Liver (tissue), 9 donors: ENCODE data around the gene GFOD2. TPM values are rescaled to one million over a fixed set of nuclear protein-coding genes. Genes with fewer than 3 reads are reported as not detected.

ENCODE experiments used
- DNase-seq: peaks from one replicate; pipeline ENCODE4 v3.0.0-alpha.2; 2017; ENCODE audit warnings: low spot score
- H3K27ac ChIP-seq, 2 donors: one replicate each; pipeline ENCODE4 v1.7.0; 2013; ENCODE audit warnings: inconsistent platforms in 2 of 2, low read length in 2 of 2, control low read depth in 1 of 2, low read depth in 1 of 2, mild to moderate bottlenecking in 1 of 2
- H3K27me3 ChIP-seq, 4 donors: one replicate each; pipeline versions ENCODE4 v1.6.1 to v1.7.0; 2013; ENCODE audit warnings: low read length in 3 of 4, inconsistent platforms in 1 of 4, mild to moderate bottlenecking in 1 of 4, moderate library complexity in 1 of 4; ENCODE audit not compliant: control insufficient read depth in 4 of 4, insufficient read depth in 4 of 4
- H3K36me3 ChIP-seq, 4 donors: one replicate each; pipeline versions ENCODE4 v1.6.1 to v1.7.0; 2013; ENCODE audit warnings: low read length in 3 of 4, mild to moderate bottlenecking in 3 of 4, low read depth in 1 of 4, moderate library complexity in 1 of 4; ENCODE audit not compliant: control insufficient read depth in 4 of 4, insufficient read depth in 3 of 4
- H3K4me1 ChIP-seq, 4 donors: one replicate each; pipeline versions ENCODE4 v1.6.1 to v1.7.0; 2013; ENCODE audit warnings: low read length in 3 of 4, mild to moderate bottlenecking in 3 of 4, moderate library complexity in 1 of 4; ENCODE audit not compliant: control insufficient read depth in 4 of 4, insufficient read depth in 4 of 4
- H3K4me3 ChIP-seq, 3 donors: one replicate each; pipeline versions ENCODE4 v1.6.1 to v1.7.0; 2013; ENCODE audit warnings: low read length in 3 of 3, control low read depth in 1 of 3, low read depth in 1 of 3, mild to moderate bottlenecking in 1 of 3
- H3K9ac ChIP-seq, 2 donors: one replicate each; pipeline ENCODE4 v1.7.0; 2013; ENCODE audit warnings: low read length in 2 of 2, mild to moderate bottlenecking in 2 of 2, moderate library complexity in 2 of 2, control low read depth in 1 of 2, low read depth in 1 of 2
- H3K9me3 ChIP-seq, 4 donors: one replicate each; pipeline versions ENCODE4 v1.6.1 to v1.7.0; 2013; ENCODE audit warnings: low read length in 3 of 4; ENCODE audit not compliant: control insufficient read depth in 4 of 4
- ATF3 ChIP-seq: IDR thresholded peaks from 2 replicates; pipeline ENCODE4 v1.6.1; 2016; ENCODE audit warnings: antibody characterized with exemption
- CTCF ChIP-seq: fragments of 150-350 bp; IDR thresholded peaks from 2 replicates; pipeline ENCODE4 v1.5.1; 2017; ENCODE audit warnings: improper control_type of control experiment, low read depth, low read length; ENCODE audit not compliant: missing input control
- EGR1 ChIP-seq, 2 donors: IDR thresholded peaks; 2 replicates each; pipeline ENCODE4 v1.6.1; 2016 to 2018; ENCODE audit warnings: antibody characterized with exemption in 2 of 2, low read depth in 2 of 2
- FOXA1 ChIP-seq: IDR thresholded peaks from 2 replicates; pipeline ENCODE4 v1.6.1; 2016; ENCODE audit warnings: antibody characterized with exemption
- FOXA2 ChIP-seq: IDR thresholded peaks from 2 replicates; pipeline ENCODE4 v1.6.1; 2016; ENCODE audit warnings: antibody characterized with exemption
- GABPA ChIP-seq, 2 donors: IDR thresholded peaks in 1 of 2; conservative IDR thresholded peaks in 1 of 2; 2 replicates each; pipeline ENCODE4 v1.6.1; 2016; ENCODE audit warnings: antibody characterized with exemption in 2 of 2, mild to moderate bottlenecking in 1 of 2, moderate library complexity in 1 of 2
- HNF4A ChIP-seq, 2 donors: conservative IDR thresholded peaks; 2 replicates each; pipeline ENCODE4 v1.6.1; 2016; ENCODE audit warnings: antibody characterized with exemption in 2 of 2, mild to moderate bottlenecking in 2 of 2
- HNF4G ChIP-seq: IDR thresholded peaks from 2 replicates; pipeline ENCODE4 v1.6.1; 2016; ENCODE audit warnings: antibody characterized with exemption
- JUND ChIP-seq, 2 donors: IDR thresholded peaks; 2 replicates each; pipeline ENCODE4 v1.6.1; 2016; ENCODE audit warnings: antibody characterized with exemption in 2 of 2
- NR2F2 ChIP-seq: IDR thresholded peaks from 2 replicates; pipeline ENCODE4 v1.6.1; 2016; ENCODE audit warnings: antibody characterized with exemption
- RAD21 ChIP-seq, 2 donors: IDR thresholded peaks; 2 replicates each; pipeline ENCODE4 v1.6.1; 2016; ENCODE audit warnings: antibody characterized with exemption in 2 of 2, mild to moderate bottlenecking in 2 of 2
- RXRA ChIP-seq, 2 donors: IDR thresholded peaks; 2 replicates each; pipeline ENCODE4 v1.6.1; 2017 to 2018; ENCODE audit warnings: antibody characterized with exemption in 2 of 2, mild to moderate bottlenecking in 1 of 2
- SP1 ChIP-seq: IDR thresholded peaks from 2 replicates; pipeline ENCODE4 v1.6.1; 2018; ENCODE audit warnings: antibody characterized with exemption, mild to moderate bottlenecking
- TAF1 ChIP-seq: conservative IDR thresholded peaks from 2 replicates; pipeline ENCODE4 v1.6.1; 2016; ENCODE audit warnings: antibody characterized with exemption, mild to moderate bottlenecking
- YY1 ChIP-seq: IDR thresholded peaks from 2 replicates; pipeline ENCODE4 v1.6.1; 2016; ENCODE audit warnings: antibody characterized with exemption, mild to moderate bottlenecking
- WGBS: extraction: QIAGEN DNeasy Blood & Tissue Kit; methylation state at CpG from one replicate; pipeline ENCODE4 v1.1.7; 2013; 5-methylcytosine and 5-hydroxymethylcytosine counted together
- polyA plus RNA-seq, 2 donors: library from polyadenylated mRNA; stranded (reverse) in 1 of 2; unstranded in 1 of 2; fragments of 200-250 nt in 1 of 2; fragments of >200 nt in 1 of 2; fragmentation: Nextera tagmentation in 1 of 2; extraction: Ambion mirVana in 1 of 2; gene quantifications; one replicate each; pipeline versions ENCODE4 v1.2.1 to v1.2.3, GENCODE V29; 2013 to 2015
- total RNA-seq, 2 donors: library from RNA; depleted of rRNA; stranded (reverse); fragments of >200 nt; gene quantifications; one replicate each; pipeline ENCODE4 v1.2.3, GENCODE V29; 2014
- TF ChIP-seq, protein P1 (sequence below): IDR thresholded peaks from 2 replicates; pipeline ENCODE4 v1.6.1; 2016; ENCODE audit warnings: antibody characterized with exemption
- TF ChIP-seq, protein P2 (sequence below): IDR thresholded peaks from 2 replicates; pipeline ENCODE4 v1.6.1; 2016; ENCODE audit warnings: antibody characterized with exemption
- TF ChIP-seq, protein P3 (sequence below): IDR thresholded peaks from 2 replicates; pipeline ENCODE4 v1.6.1; 2016; ENCODE audit warnings: antibody characterized with exemption, mild to moderate bottlenecking
- donor health status: healthy.
- donor health status: healthy.
- donor health status: healthy.
- donor health status: healthy.
- donor health status: healthy.

Gene GFOD2
- total and polyA plus RNA-seq, 4 donors, result 12.7 to 48.8 (median 28.9) TPM

GRCh38 chr16:67685388-67686112, 33.6 kb downstream of the GFOD2 start:
- TF ChIP-seq, protein P1, sequence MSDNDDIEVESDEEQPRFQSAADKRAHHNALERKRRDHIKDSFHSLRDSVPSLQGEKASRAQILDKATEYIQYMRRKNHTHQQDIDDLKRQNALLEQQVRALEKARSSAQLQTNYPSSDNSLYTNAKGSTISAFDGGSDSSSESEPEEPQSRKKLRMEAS, result no peak
- H3K36me3 ChIP-seq, result peaks cover 0 to 20% (median 11%) of the 10 kb centered on the region in 4 donors
- peak overlapping the region; percentile 39 to 61 for H3K27ac ChIP-seq
- H3K4me1 ChIP-seq, result peaks cover 0 to 12% (median 10%) of the 10 kb centered on the region in 4 donors
- DNase-seq, result no peak
- 90% methylated on average over 17 of the region's 17 CpGs for WGBS
- no peak overlapping the region for H3K9ac ChIP-seq
- no peaks in the 10 kb centered on the region for H3K27me3 ChIP-seq
- H3K4me3 ChIP-seq, result no peak overlapping the region
- no peaks in the 10 kb centered on the region for H3K9me3 ChIP-seq

DNA sequence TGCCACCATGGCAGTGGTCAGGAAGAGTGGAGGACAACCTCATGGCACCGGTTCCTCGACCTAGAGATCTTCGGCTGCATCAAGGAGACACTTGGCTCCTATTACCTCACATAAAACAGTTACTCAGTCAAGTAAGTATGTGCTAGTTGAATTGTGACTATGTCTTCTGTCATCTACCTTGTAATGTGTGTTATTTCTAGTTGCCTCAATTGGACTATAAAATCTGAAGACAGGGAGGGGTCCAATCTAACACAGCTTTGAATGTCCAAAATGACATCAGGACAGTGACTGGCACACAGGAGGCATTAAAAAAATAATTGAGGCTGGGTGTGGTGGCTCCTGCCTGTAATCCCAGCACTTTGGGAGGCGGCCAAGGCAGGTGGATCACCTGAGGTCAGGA, 35.3 kb downstream of the GFOD2 start:
- H3K36me3 ChIP-seq, result peaks cover 0 to 19% (median 12%) of the 10 kb centered on the region in 4 donors
- 91% methylated on average over 4 of the region's 4 CpGs for whole genome bisulfite sequencing
- no peak overlapping the region for H3K27ac ChIP-seq
- H3K4me3 ChIP-seq, result no peak overlapping the region
- no peaks in the 10 kb centered on the region for H3K27me3 ChIP-seq
- no peak overlapping the region for H3K9ac ChIP-seq
- DNase-seq, result no peak
- no peaks in the 10 kb centered on the region for H3K9me3 ChIP-seq
- peaks cover 0 to 12% (median 10%) of the 10 kb centered on the region in 4 donors for H3K4me1 ChIP-seq
- TF ChIP-seq JUND (IDR thresholded peaks at IDR 0.05) (no peak), FOXA1 (no peak), HNF4A (conservative IDR thresholded peaks at IDR 0.05) (no peak), RAD21 (IDR thresholded peaks at IDR 0.05) (no peak), SP1 (no peak), EGR1 (IDR thresholded peaks at IDR 0.05; ENCODE audit: low read depth in 2 of 2) (no peak), TAF1 (no peak), NR2F2 (no peak), GABPA (IDR thresholded peaks at IDR 0.05 in 1 of 2, conservative IDR thresholded peaks at IDR 0.05 in 1 of 2) (no peak), CTCF (no peak), FOXA2 (no peak), YY1 (no peak), RXRA (IDR thresholded peaks at IDR 0.05) (no peak), ATF3 (no peak), HNF4G (no peak)
- TF ChIP-seq, protein P1, result no peak
- TF ChIP-seq, protein P2, sequence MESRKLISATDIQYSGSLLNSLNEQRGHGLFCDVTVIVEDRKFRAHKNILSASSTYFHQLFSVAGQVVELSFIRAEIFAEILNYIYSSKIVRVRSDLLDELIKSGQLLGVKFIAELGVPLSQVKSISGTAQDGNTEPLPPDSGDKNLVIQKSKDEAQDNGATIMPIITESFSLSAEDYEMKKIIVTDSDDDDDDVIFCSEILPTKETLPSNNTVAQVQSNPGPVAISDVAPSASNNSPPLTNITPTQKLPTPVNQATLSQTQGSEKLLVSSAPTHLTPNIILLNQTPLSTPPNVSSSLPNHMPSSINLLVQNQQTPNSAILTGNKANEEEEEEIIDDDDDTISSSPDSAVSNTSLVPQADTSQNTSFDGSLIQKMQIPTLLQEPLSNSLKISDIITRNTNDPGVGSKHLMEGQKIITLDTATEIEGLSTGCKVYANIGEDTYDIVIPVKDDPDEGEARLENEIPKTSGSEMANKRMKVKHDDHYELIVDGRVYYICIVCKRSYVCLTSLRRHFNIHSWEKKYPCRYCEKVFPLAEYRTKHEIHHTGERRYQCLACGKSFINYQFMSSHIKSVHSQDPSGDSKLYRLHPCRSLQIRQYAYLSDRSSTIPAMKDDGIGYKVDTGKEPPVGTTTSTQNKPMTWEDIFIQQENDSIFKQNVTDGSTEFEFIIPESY, result no peak
- TF ChIP-seq, protein P3, sequence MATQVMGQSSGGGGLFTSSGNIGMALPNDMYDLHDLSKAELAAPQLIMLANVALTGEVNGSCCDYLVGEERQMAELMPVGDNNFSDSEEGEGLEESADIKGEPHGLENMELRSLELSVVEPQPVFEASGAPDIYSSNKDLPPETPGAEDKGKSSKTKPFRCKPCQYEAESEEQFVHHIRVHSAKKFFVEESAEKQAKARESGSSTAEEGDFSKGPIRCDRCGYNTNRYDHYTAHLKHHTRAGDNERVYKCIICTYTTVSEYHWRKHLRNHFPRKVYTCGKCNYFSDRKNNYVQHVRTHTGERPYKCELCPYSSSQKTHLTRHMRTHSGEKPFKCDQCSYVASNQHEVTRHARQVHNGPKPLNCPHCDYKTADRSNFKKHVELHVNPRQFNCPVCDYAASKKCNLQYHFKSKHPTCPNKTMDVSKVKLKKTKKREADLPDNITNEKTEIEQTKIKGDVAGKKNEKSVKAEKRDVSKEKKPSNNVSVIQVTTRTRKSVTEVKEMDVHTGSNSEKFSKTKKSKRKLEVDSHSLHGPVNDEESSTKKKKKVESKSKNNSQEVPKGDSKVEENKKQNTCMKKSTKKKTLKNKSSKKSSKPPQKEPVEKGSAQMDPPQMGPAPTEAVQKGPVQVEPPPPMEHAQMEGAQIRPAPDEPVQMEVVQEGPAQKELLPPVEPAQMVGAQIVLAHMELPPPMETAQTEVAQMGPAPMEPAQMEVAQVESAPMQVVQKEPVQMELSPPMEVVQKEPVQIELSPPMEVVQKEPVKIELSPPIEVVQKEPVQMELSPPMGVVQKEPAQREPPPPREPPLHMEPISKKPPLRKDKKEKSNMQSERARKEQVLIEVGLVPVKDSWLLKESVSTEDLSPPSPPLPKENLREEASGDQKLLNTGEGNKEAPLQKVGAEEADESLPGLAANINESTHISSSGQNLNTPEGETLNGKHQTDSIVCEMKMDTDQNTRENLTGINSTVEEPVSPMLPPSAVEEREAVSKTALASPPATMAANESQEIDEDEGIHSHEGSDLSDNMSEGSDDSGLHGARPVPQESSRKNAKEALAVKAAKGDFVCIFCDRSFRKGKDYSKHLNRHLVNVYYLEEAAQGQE, result no peak
